H9 (cell line): ENCODE data around the gene CDRT4. TPM values are rescaled to one million over a fixed set of nuclear protein-coding genes. Genes with fewer than 3 reads are reported as not detected.

ENCODE experiments used
- DNase-seq: peaks from one replicate; pipeline ENCODE4 v3.0.0-alpha.2; 2017
- H2AFZ ChIP-seq: one replicate; pipeline ENCODE4 v1.6.1; 2013; ENCODE audit warnings: mild to moderate bottlenecking, low read length, control low read depth, moderate library complexity
- H2AK5ac ChIP-seq: 2 replicates; pipeline ENCODE4 v1.6.1; 2013; ENCODE audit warnings: low read length, control low read depth, mixed read lengths; ENCODE audit not compliant: insufficient read length
- H2BK120ac ChIP-seq: one replicate; pipeline ENCODE4 v1.6.1; 2013; ENCODE audit warnings: low read depth, mild to moderate bottlenecking, low read length, control low read depth, inconsistent platforms; ENCODE audit not compliant: poor library complexity, severe bottlenecking
- H2BK12ac ChIP-seq: 2 replicates; pipeline ENCODE4 v1.6.1; 2013; ENCODE audit warnings: low read length, control low read depth, mixed read lengths, low read depth; ENCODE audit not compliant: insufficient read length
- H2BK15ac ChIP-seq: 2 replicates; pipeline ENCODE4 v1.6.1; 2013; ENCODE audit warnings: low read depth, low read length, control low read depth
- H2BK20ac ChIP-seq: one replicate; pipeline ENCODE4 v1.6.1; 2013; ENCODE audit warnings: low read depth, mild to moderate bottlenecking, low read length, control low read depth, inconsistent platforms; ENCODE audit not compliant: poor library complexity, severe bottlenecking
- H2BK5ac ChIP-seq: 2 replicates; pipeline ENCODE4 v1.6.1; 2013; ENCODE audit warnings: low read length, control low read depth, mixed read lengths; ENCODE audit not compliant: insufficient read length
- H3K14ac ChIP-seq: 2 replicates; pipeline ENCODE4 v1.6.1; 2013; ENCODE audit warnings: low read length, control low read depth; ENCODE audit not compliant: insufficient read depth
- H3K18ac ChIP-seq: 2 replicates; pipeline ENCODE4 v1.6.1; 2013; ENCODE audit warnings: low read depth, mild to moderate bottlenecking, mixed read lengths, low read length, control low read depth; ENCODE audit not compliant: insufficient read length
- H3K23ac ChIP-seq: 2 replicates; pipeline ENCODE4 v1.6.1; 2013; ENCODE audit warnings: low read length, control low read depth, mixed read lengths, low read depth; ENCODE audit not compliant: insufficient read length
- H3K23me2 ChIP-seq: 2 replicates; pipeline ENCODE4 v1.6.1; 2013; ENCODE audit warnings: low read depth, mild to moderate bottlenecking, mixed read lengths, low read length, control low read depth; ENCODE audit not compliant: insufficient read length, poor library complexity, severe bottlenecking
- H3K27ac ChIP-seq: 2 replicates; pipeline ENCODE4 v1.5.1; 2013; ENCODE audit warnings: low read length, control low read depth, mixed read lengths, low read depth; ENCODE audit not compliant: insufficient read length
- H3K27me3 ChIP-seq: 2 replicates; pipeline ENCODE4 v1.6.1; 2013; ENCODE audit warnings: low read length, control low read depth, inconsistent platforms; ENCODE audit not compliant: insufficient read depth
- H3K4ac ChIP-seq: 2 replicates; pipeline ENCODE4 v1.6.1; 2013; ENCODE audit warnings: low read depth, mild to moderate bottlenecking, control low read depth, inconsistent platforms, low read length, moderate library complexity
- H3K4me1 ChIP-seq: 2 replicates; pipeline ENCODE4 v1.6.1; 2013; ENCODE audit warnings: low read length, control low read depth, inconsistent platforms; ENCODE audit not compliant: insufficient read depth
- H3K4me2 ChIP-seq: 2 replicates; pipeline ENCODE4 v1.6.1; 2013; ENCODE audit warnings: low read length, control low read depth, mixed read lengths; ENCODE audit not compliant: insufficient read length, insufficient read depth
- H3K56ac ChIP-seq: 2 replicates; pipeline ENCODE4 v1.6.1; 2013; ENCODE audit warnings: low read depth, mild to moderate bottlenecking, mixed read lengths, low read length, control low read depth; ENCODE audit not compliant: insufficient read length
- H3K79me1 ChIP-seq: 2 replicates; pipeline ENCODE4 v1.6.1; 2013; ENCODE audit warnings: low read depth, mild to moderate bottlenecking, moderate library complexity, low read length, control low read depth, inconsistent platforms; ENCODE audit not compliant: insufficient read depth, poor library complexity, severe bottlenecking
- H3K79me2 ChIP-seq: 2 replicates; pipeline ENCODE4 v1.6.1; 2013; ENCODE audit warnings: low read length, control low read depth, inconsistent platforms; ENCODE audit not compliant: insufficient read depth
- H3K9ac ChIP-seq: 2 replicates; pipeline ENCODE4 v1.6.1; 2013; ENCODE audit warnings: low read length, control low read depth, mixed read lengths; ENCODE audit not compliant: insufficient read length; ENCODE audit errors: extremely low read depth
- H3K9me3 ChIP-seq: one replicate; pipeline ENCODE4 v1.6.1; 2013; ENCODE audit warnings: low read depth, low read length, inconsistent platforms; ENCODE audit not compliant: control insufficient read depth
- H3T11ph ChIP-seq: one replicate; pipeline ENCODE4 v1.6.1; 2013; ENCODE audit warnings: mild to moderate bottlenecking, low read length, control low read depth, inconsistent platforms
- H4K20me1 ChIP-seq: one replicate; pipeline ENCODE4 v1.6.1; 2013; ENCODE audit not compliant: control insufficient read depth, insufficient read length, insufficient read depth
- H4K5ac ChIP-seq: 2 replicates; pipeline ENCODE4 v1.6.1; 2013; ENCODE audit warnings: low read depth, mild to moderate bottlenecking, mixed read lengths, low read length, control low read depth; ENCODE audit not compliant: insufficient read length
- H4K8ac ChIP-seq: replicated peaks from 2 replicates; pipeline ENCODE4 v1.6.1; 2013; ENCODE audit warnings: low read length, control low read depth, mixed read lengths, low read depth; ENCODE audit not compliant: insufficient read length
- H4K91ac ChIP-seq: 2 replicates; pipeline ENCODE4 v1.6.1; 2013; ENCODE audit warnings: low read depth, mild to moderate bottlenecking, moderate library complexity, mixed read lengths, low read length, control low read depth; ENCODE audit not compliant: insufficient read length
- H3K27ac Mint-ChIP-seq, 3 experiments: 2 replicates in 2 of 3; 3 replicates in 1 of 3; pipeline ENCODE4 v1.8.0; 2020 to 2021; ENCODE audit warnings: mixed read lengths in 3 of 3, mild to moderate bottlenecking in 1 of 3, moderate library complexity in 1 of 3
- H3K27me3 Mint-ChIP-seq: 2 replicates; pipeline ENCODE4 v1.8.0; 2021; ENCODE audit warnings: low read depth, mild to moderate bottlenecking, moderate library complexity, mixed read lengths
- H3K36me3 Mint-ChIP-seq, 3 experiments: 2 replicates in 2 of 3; 3 replicates in 1 of 3; pipeline ENCODE4 v1.8.0; 2020 to 2021; ENCODE audit warnings: low read depth in 3 of 3, mixed read lengths in 3 of 3; ENCODE audit not compliant: insufficient read depth in 1 of 3
- H3K4me1 Mint-ChIP-seq, 2 experiments: 2 replicates each; pipeline ENCODE4 v1.8.0; 2020; ENCODE audit warnings: mixed read lengths in 2 of 2
- H3K4me3 Mint-ChIP-seq, 2 experiments: 2 replicates in 1 of 2; 3 replicates in 1 of 2; pipeline ENCODE4 v1.8.0; 2020 to 2021; ENCODE audit warnings: mild to moderate bottlenecking in 2 of 2, mixed read lengths in 2 of 2, moderate library complexity in 1 of 2
- H3K9me3 Mint-ChIP-seq, 2 experiments: 2 replicates in 1 of 2; 3 replicates in 1 of 2; pipeline ENCODE4 v1.8.0; 2020; ENCODE audit warnings: mild to moderate bottlenecking in 2 of 2, mixed read lengths in 2 of 2, moderate library complexity in 1 of 2
- CTCF ChIP-seq: fragments of 200-600 bp; sonication (generic); conservative IDR thresholded peaks from 3 replicates; pipeline ENCODE4 v1.8.0; 2021; ENCODE audit warnings: antibody characterized with exemption, mild to moderate bottlenecking
- WGBS: extraction: QIAGEN DNeasy Blood & Tissue Kit; methylation state at CpG from one replicate; pipeline ENCODE4 v1.1.7; 2013; ENCODE audit warnings: missing lambda C conversion rate, low lambda C conversion rate, mixed read lengths; ENCODE audit not compliant: insufficient read length; ENCODE audit errors: extremely low coverage; 5-methylcytosine and 5-hydroxymethylcytosine counted together
- total RNA-seq: library from RNA; stranded (reverse); gene quantifications from 2 replicates; pipeline ENCODE4 v1.2.1, GENCODE V29; 2021

The CDRT4 gene
- total RNA-seq, 1 experiment from 2014 or later, result 3.8 TPM

DNA sequence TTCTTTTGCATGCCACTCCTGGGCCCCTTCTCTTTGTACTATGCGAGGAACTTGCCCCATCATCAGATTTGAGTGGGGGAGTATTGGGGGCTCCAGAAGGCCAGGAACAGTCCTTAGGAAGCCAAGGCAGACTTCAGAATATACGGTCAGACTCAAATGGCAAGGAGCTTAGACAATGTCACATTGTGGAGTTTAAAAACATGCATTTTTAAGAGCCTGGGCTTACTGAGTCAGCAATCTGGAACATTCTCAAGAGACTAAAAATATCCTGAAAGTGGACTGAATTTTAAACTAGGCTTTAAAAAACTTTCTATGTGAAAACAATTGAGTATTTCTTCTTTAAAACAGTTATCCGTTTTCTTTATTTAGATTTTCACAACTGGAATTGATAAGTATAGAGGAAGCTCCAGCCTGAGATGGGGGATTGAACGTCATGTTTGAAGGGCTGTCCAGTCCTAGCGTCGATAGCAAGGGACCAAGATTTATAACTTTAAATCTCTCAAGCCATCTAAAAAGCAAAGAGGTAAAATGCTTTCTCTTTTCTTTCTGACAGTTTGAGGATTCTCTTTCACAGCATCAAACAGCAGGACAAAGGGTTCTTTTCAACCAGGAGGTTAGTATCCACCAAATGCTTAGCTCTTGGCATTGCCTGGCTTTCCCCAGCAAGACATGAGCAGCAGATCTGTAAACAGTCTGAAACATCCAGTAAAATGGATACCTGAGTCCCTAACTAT lies 45.8 kb upstream of the CDRT4 start:
- H3K4ac ChIP-seq, result no peak overlapping the region
- H3K9me3 ChIP-seq, result no peaks in the 10 kb centered on the region
- H2BK12ac ChIP-seq, result no peak overlapping the region
- no peak overlapping the region; a peak in 1 of 7 replicates for H3K27ac Mint-ChIP-seq
- H4K91ac ChIP-seq, result no peak overlapping the region
- H3K4me3 Mint-ChIP-seq, result no peak overlapping the region
- no peak for DNase-seq
- H4K20me1 ChIP-seq, result no peaks in the 10 kb centered on the region
- no peak overlapping the region for H2BK5ac ChIP-seq
- H3T11ph ChIP-seq, result no peak overlapping the region
- TF ChIP-seq CTCF, result no peak
- no peaks in the 10 kb centered on the region for H3K27me3 Mint-ChIP-seq
- no peaks in the 10 kb centered on the region for H3K79me2 ChIP-seq
- H3K79me1 ChIP-seq, result no peaks in the 10 kb centered on the region
- no peak overlapping the region for H2BK120ac ChIP-seq
- H2AK5ac ChIP-seq, result no peak overlapping the region
- H3K18ac ChIP-seq, result no peak overlapping the region
- H3K4me1 Mint-ChIP-seq, result no peaks in the 10 kb centered on the region
- no peaks in the 10 kb centered on the region for H3K9me3 Mint-ChIP-seq
- peaks cover 19 to 49% (median 22%) of the 10 kb centered on the region in 3 experiments; a peak in 6 of 7 replicates for H3K36me3 Mint-ChIP-seq
- H3K14ac ChIP-seq, result no peak overlapping the region
- no peak overlapping the region for H2BK20ac ChIP-seq
- H4K5ac ChIP-seq, result no peak overlapping the region
- no peak overlapping the region for H3K23ac ChIP-seq
- no peak overlapping the region for H2AFZ ChIP-seq
- H3K27me3 ChIP-seq, result no peaks in the 10 kb centered on the region
- H4K8ac ChIP-seq, result no peak overlapping the region
- H2BK15ac ChIP-seq, result no peak overlapping the region
- H3K23me2 ChIP-seq, result no peaks in the 10 kb centered on the region
- H3K4me1 ChIP-seq, result no peaks in the 10 kb centered on the region
- H3K4me2 ChIP-seq, result no peak overlapping the region
- no CpG with 5 or more reads among the region's 6 CpGs for WGBS
- H3K9ac ChIP-seq, result no peak overlapping the region
- H3K27ac ChIP-seq, result no peak overlapping the region
- H3K56ac ChIP-seq, result no peak overlapping the region
